OCI-LY7 (cell line): ENCODE results near the gene PIK3AP1. TPM values are rescaled to one million over a fixed set of nuclear protein-coding genes. Genes with fewer than 3 reads are reported as not detected.

ENCODE experiments used
- BruUV-seq: library from RNA; stranded (reverse); fragments of 400-500 nt; replicated peaks from 2 replicates; lab custom pipeline; 2021; lab: Mats Ljungman, UMichigan
- CTCF ChIA-PET: fragments of 300-600 bp; sonication (Branson Sonifier 250); formaldehyde crosslinking; loops from one replicate; lab custom pipeline; 2022; ENCODE audit warnings: antibody characterized with exemption; ENCODE audit not compliant: unreplicated experiment; lab: Charles Lee
- POLR2A ChIA-PET: fragments of 300-600 bp; sonication (Branson Sonifier 250); formaldehyde crosslinking; loops from one replicate; lab custom pipeline; 2022; ENCODE audit warnings: antibody characterized with exemption; lab: Charles Lee
- DNase-seq: peaks from one replicate; pipeline ENCODE4 v3.0.0-alpha.2; 2015; ENCODE audit warnings: low spot score
- H2AFZ ChIP-seq: fragments of 200-600 bp; sonication (generic), shearing (Covaris generic); 2 replicates; pipeline ENCODE4 v1.6.1; 2014; ENCODE audit warnings: mild to moderate bottlenecking, antibody characterized with exemption, low read length, moderate library complexity
- H3K27ac ChIP-seq: fragments of 200-600 bp; sonication (generic); 2 replicates; pipeline ENCODE4 v1.5.1; 2014; ENCODE audit warnings: mixed run types, low read depth, mild to moderate bottlenecking, moderate library complexity, low read length, inconsistent platforms; ENCODE audit not compliant: poor library complexity, severe bottlenecking
- H3K36me3 ChIP-seq: fragments of 200-600 bp; sonication (generic); 2 replicates; pipeline ENCODE4 v1.6.1; 2014; ENCODE audit warnings: mild to moderate bottlenecking, antibody characterized with exemption, low read length, moderate library complexity, mixed read lengths; ENCODE audit not compliant: insufficient read depth
- H3K4me1 ChIP-seq: fragments of 200-600 bp; sonication (generic); 2 replicates; pipeline ENCODE4 v1.5.1; 2014; ENCODE audit warnings: mild to moderate bottlenecking, low read length; ENCODE audit not compliant: insufficient read depth, poor library complexity, severe bottlenecking
- H3K4me2 ChIP-seq: fragments of 200-600 bp; sonication (generic); 2 replicates; pipeline ENCODE4 v1.6.1; 2014; ENCODE audit warnings: mild to moderate bottlenecking, low read length
- H3K4me3 ChIP-seq: fragments of 200-600 bp; sonication (generic); 2 replicates; pipeline ENCODE4 v1.5.1; 2014; ENCODE audit warnings: mild to moderate bottlenecking, low read depth, low read length; ENCODE audit not compliant: poor library complexity, severe bottlenecking
- H3K79me2 ChIP-seq: fragments of 200-600 bp; sonication (generic); 2 replicates; pipeline ENCODE4 v1.6.1; 2016; ENCODE audit warnings: low read depth, mild to moderate bottlenecking, low read length, moderate library complexity, mixed read lengths; ENCODE audit not compliant: insufficient read depth
- H3K9me2 ChIP-seq: fragments of 200-600 bp; sonication (generic); 2 replicates; pipeline ENCODE4 v1.6.1; 2016; ENCODE audit warnings: mild to moderate bottlenecking, low read length, mixed read lengths; ENCODE audit not compliant: insufficient read depth
- H3K9me3 ChIP-seq: fragments of 200-600 bp; sonication (generic); 2 replicates; pipeline ENCODE4 v1.6.1; 2014; ENCODE audit warnings: mild to moderate bottlenecking, mixed run types, low read length, mixed read lengths
- H4K20me1 ChIP-seq: fragments of 200-600 bp; sonication (generic); 2 replicates; pipeline ENCODE4 v1.6.1; 2014; ENCODE audit warnings: mild to moderate bottlenecking, antibody characterized with exemption, low read length, moderate library complexity, mixed read lengths; ENCODE audit not compliant: insufficient read depth
- EZH2phosphoT487 ChIP-seq: fragments of 200-600 bp; sonication (generic); IDR thresholded peaks from 2 replicates; pipeline ENCODE4 v1.6.1; 2018; ENCODE audit warnings: low read depth, borderline replicate concordance, mild to moderate bottlenecking, mixed run types, antibody characterized with exemption, low read length, moderate library complexity, mixed read lengths
- intact Hi-C: fragments of 100-400 bp; cut with micrococcal nuclease; formaldehyde crosslinking; loops from one replicate; pipeline ENCODE4 v1.10.0; 2022; ENCODE audit not compliant: unreplicated experiment
- total RNA-seq, 2 experiments: library from RNA; depleted of rRNA in 1 of 2; stranded (reverse); fragments of >200 nt in 1 of 2; shearing (Covaris generic) in 1 of 2; gene quantifications; 2 replicates each; pipeline ENCODE4 v1.2.3, GENCODE V29; 2014 to 2022
- TF ChIP-seq, protein P1 (sequence below): fragments of 200-600 bp; sonication (generic); conservative IDR thresholded peaks from 2 replicates; pipeline ENCODE4 v1.5.1; 2014; ENCODE audit warnings: mild to moderate bottlenecking, antibody characterized with exemption, low read length, moderate library complexity, mixed read lengths

Gene PIK3AP1
- total RNA-seq, 2 experiments from 2014 or later, result 132 to 140 TPM

DNA sequence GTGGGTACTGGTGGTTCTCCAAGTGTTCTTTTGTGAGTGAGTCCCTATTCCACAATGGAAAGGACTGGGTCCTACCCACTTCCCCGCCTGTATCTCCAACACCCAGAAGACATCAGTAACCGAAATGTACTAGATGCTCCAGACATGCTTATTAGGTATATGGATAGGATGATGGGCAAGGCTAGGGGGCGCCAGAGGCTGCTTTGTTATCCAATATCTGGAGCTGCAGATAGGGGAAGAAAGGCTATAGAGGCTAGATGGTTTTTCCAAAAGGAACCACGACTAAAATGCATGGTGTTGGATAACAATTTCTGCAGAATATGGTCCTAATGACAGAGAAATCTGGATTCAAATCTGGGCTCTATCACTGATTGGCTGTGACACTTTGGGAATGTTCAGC is 77.3 kb downstream of the PIK3AP1 start:
- peaks cover 15% of the 10 kb centered on the region; the same call in 1 of the 2 replicates for H3K79me2 ChIP-seq
- H3K4me3 ChIP-seq, result no peak overlapping the region

DNA sequence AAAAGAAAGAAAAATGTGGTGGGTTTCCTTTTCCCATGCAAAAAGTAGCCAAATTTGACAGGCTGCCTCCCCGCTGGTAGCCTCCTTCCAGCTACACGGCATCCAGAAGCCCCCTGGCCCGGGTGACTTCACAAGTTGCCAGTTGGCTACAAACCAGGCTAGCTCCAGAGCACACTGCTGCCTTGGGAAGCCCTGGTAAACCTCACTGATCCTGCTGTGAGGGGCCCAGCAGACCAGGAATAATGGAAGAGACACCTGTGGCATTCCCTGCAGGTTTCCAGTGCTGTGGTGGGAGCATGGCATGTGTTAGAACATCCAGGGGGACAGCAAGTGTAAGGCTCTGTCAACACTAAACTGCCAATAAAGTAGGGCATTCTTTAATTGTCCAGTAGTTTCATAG is 77.8 kb downstream of the PIK3AP1 start:
- no peak for TF ChIP-seq EZH2phosphoT487
- TF ChIP-seq, protein P1, sequence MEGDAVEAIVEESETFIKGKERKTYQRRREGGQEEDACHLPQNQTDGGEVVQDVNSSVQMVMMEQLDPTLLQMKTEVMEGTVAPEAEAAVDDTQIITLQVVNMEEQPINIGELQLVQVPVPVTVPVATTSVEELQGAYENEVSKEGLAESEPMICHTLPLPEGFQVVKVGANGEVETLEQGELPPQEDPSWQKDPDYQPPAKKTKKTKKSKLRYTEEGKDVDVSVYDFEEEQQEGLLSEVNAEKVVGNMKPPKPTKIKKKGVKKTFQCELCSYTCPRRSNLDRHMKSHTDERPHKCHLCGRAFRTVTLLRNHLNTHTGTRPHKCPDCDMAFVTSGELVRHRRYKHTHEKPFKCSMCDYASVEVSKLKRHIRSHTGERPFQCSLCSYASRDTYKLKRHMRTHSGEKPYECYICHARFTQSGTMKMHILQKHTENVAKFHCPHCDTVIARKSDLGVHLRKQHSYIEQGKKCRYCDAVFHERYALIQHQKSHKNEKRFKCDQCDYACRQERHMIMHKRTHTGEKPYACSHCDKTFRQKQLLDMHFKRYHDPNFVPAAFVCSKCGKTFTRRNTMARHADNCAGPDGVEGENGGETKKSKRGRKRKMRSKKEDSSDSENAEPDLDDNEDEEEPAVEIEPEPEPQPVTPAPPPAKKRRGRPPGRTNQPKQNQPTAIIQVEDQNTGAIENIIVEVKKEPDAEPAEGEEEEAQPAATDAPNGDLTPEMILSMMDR, result no peak
- Histone ChIP-seq H3K27ac (peak overlapping the region; percentile 14), H3K4me2 (no peak overlapping the region), H2AFZ (no peak overlapping the region), H3K4me1 (peaks cover 21% of the 10 kb centered on the region), H3K4me3 (no peak overlapping the region), H3K36me3 (peaks cover 100% of the 10 kb centered on the region), H3K9me2 (no peaks in the 10 kb centered on the region), H3K9me3 (no peaks in the 10 kb centered on the region), H4K20me1 (no peaks in the 10 kb centered on the region), H3K79me2 (peaks cover 15% of the 10 kb centered on the region; the same call in 1 of the 2 replicates)
- no peak for DNase-seq
- BruUV-seq, result no TSS peak
- ChIA-PET CTCF (interaction anchor here (1.5 kb wide), 1 partner anchor 76 kb away, joined by 7 read pairs; no protein-coding TSS in a partner anchor), POLR2A (interaction anchor here (0.7 to 4.9 kb wide), 2 partner anchors 58 to 75 kb away, joined by 4 to 17 read pairs; no protein-coding TSS in a partner anchor)
- intact Hi-C loops, result loop anchor here (2.0 kb wide), 2 partner anchors 54 to 188 kb away; no protein-coding TSS in a partner anchor

More for the DNA sequence above, 77.3 kb downstream of the PIK3AP1 start:
- POLR2A ChIA-PET, result interaction anchor here (4.9 kb wide), 1 partner anchor 75 kb away, joined by 17 read pairs; no protein-coding TSS in a partner anchor
- H2AFZ ChIP-seq, result no peak overlapping the region
- no peaks in the 10 kb centered on the region for H4K20me1 ChIP-seq
- H3K9me2 ChIP-seq, result no peaks in the 10 kb centered on the region
- H3K4me1 ChIP-seq, result peaks cover 25% of the 10 kb centered on the region
- H3K27ac ChIP-seq, result peak overlapping the region; percentile 14
- no peak overlapping the region for H3K4me2 ChIP-seq
- H3K9me3 ChIP-seq, result no peaks in the 10 kb centered on the region
- no TSS peak for BruUV-seq
- peak; percentile 87 for DNase-seq
- peaks cover 100% of the 10 kb centered on the region for H3K36me3 ChIP-seq
- intact Hi-C loops, result loop anchor here (1.0 to 2.0 kb wide), 4 partner anchors 54 to 188 kb away; no protein-coding TSS in a partner anchor
- CTCF ChIA-PET, result interaction anchor here (0.6 to 1.5 kb wide), 4 partner anchors 9 to 113 kb away, joined by 3 to 7 read pairs (median 3); no protein-coding TSS in a partner anchor
- no peak for TF ChIP-seq EZH2phosphoT487
- TF ChIP-seq, protein P1, result peak; percentile 98
